HG02610 (cell line): ENCODE measurements around the gene VPS11.
"Not testable (repeated sequence)": the region's sequence is repeated elsewhere in the genome, so short reads cannot be mapped to it uniquely, and the experiment has no call there.

ENCODE experiments used
- ATAC-seq: cut with Tn5 transposase; IDR thresholded peaks from one replicate; pipeline ENCODE4 v1.9.1; 2021; ENCODE audit warnings: mild to moderate bottlenecking, moderate library complexity; ENCODE audit not compliant: unreplicated experiment

VPS11 gene

DNA sequence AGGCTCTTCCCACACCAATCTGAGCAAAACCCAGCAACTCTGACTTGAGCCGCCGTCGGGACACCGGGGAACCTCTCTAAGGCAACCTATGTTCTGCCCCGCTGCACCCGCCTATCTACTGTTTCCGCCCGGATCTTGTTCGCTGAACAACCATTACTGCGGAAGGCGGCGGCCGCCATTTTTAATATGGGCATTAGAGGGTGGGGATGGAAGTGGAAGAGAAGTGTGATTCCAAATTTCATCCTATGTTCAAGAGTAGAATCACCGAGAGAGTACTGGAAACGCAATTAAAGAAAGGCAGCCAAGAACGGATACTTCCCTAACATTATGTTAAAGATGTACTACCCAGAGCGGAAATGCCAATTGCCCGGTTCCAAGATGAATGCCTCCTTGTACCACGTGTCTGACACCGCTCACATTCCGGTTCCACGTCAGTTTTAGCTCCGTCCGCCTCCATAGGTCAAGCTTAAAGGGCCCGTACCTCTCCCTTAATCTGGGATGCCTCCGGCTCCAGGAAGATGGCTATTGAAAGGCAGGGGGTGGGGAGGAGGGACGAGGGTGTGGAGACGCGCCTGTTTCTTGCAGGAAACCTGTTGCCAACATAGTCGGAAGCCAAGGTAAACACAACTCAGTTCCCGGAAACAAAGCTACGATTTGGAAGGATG is 34.3 kb downstream of the VPS11 start, which contains the start of gene DPAGT1:
Gene DPAGT1 (minus strand): TSS at position 95 of the 665 bp plus-strand sequence. CDS start 198 bp downstream, outside the sequence.
- peak; percentile 82 for ATAC-seq

DNA sequence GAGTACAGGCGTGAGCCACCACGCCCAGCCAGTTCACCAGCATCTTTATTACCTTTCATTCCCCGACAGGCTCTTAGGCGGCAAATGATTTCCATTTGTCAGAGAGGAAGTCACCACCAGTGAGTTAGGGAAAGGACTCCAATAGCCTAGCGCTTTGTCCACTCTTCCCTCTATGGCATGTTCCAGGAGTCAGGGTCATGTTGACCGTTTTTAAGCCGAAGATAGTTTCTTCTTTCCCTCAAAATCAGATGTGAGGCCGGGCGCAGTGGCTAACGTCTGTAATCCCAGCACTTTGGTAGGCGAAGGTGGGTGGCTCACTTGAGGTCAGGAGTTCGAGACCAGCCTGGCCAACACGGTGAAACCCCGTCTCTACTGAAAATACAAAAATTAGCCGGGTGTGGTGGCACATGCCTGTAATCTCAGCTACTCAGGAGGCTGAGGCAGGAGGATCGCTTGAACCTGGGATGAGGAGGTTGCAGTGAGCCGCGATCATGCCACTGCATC is 35.6 kb downstream of the VPS11 start:
- ATAC-seq, result not testable (repeated sequence)

DNA sequence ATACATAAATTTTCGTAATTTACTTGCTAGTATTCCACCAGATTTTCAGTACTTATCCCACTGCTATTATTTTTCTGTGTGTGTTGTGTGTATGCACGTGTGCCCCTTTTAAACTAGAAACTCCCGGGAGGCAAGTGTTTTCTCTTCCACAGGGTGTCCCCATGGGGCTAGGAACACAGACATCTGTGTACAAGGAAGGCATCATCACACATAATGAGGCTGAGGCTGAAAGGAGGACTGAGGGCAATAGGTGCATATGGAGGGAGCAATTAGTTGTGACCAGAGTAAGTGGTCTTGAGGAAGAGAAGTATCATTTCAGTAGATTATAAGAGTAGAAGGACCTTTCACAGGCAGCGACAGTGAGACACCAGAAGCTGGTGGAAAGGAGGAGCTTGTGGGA is 36.2 kb downstream of the VPS11 start:
- ATAC-seq, result no peak

DNA sequence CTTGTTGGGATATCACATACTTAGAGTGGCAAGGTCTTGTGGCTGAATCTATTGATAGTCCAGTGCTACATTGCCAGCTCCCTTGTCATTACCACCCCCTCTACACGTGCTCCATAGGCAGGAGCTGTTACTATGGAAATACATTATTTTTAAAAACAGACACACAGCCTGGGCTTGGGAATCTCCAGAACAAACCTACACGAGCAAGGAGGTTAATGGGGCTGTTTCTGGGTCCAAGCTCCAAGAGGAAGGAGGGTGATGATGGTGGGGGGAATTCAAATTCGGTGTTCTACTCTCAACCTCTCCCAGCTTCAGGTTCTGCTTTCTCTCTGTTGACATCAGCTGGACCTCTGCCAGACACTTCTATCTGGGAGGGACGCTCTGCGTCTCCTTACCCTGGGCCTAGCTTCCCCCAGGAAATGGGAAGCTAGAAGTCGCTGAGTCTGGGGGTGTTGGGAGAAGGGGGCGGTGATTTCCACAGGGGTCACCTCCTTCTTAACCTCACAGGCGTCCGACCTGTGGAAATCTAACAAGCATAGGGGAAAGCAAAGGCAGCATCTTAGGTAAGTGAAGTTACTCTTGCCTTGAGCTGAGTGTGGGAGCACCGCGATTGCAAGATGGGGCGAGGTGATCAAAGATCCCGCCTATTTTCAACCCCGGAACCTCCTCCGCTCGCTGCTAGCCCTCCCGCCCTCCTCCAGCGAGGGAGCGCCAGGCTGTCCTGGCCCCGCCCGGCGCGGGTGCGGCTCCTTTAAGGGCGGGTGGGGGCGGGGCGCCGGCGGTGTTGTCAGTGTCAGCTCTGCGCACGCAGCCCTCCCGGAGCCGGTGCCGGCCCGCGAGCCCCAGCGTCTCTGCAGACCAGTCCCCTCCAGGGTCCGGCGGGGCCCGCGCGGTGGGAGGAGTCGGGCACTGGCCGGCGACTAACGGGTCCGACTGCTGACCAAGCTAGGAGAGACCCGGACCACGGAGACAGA is 39.2 kb downstream of the VPS11 start, which contains the start of gene C2CD2L:
Gene C2CD2L (plus strand): TSS at position 781 of the 974 bp plus-strand sequence. CDS start 398 bp downstream, outside the sequence.
- peak; percentile 77 for ATAC-seq

DNA sequence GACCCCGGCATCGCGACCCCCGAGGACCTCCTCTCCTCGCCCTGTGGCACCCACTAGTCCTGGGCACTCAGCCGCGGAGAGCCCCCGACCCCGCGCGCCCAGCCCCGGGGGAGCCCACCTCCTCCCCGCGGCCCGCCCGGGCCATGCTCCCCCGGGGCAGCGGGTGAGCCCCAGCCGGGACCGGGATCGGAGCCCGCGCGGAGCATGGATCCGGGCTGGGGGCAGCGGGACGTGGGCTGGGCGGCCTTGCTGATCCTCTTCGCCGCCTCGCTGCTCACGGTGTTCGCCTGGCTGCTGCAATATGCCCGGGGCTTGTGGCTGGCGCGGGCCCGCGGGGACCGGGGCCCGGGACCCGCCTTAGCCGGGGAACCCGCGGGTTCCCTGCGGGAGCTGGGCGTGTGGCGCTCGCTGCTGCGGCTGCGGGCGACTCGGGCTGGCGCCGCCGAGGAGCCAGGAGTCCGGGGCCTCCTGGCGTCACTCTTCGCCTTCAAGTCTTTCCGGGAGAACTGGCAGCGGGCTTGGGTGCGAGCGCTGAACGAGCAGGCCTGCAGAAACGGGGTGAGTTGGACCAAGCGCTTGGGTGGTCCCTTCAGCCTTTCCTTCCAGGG is 40.0 kb downstream of the VPS11 start:
- peak; percentile 14 for ATAC-seq

DNA sequence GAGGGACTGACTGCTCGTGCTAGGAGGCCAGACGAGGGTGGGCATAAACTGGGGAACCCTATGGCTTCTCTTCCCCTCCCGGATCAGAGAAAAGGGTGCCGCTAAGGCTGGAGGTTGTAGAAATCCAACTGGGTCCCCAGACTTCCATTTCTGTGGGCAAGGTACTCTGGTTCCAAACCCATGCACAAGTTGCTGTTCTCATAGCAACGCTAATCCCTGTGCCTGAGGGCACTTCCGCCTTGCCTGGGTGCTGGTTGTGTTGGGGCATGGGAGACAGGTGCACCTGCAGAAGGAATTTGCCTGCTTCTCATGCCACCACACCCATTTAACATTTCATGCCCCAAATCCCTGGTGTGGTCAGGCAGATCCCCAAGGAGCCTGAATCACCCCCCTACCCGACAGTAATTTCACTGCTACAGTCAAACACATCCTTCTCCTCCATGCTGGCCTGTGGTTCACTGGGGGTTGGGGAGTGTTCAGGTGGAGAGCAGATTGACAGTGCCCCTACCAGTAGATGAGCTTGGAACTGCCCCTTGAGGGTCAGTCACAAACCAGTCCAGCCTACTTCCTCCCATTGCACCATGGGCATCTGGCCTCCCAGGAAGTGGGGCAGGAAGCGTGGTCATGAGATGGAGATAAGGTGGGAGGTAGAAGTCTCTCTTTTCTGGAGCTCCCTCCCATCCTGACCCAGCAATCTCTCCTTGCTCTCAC is 40.7 kb downstream of the VPS11 start:
- ATAC-seq, result no peak

DNA sequence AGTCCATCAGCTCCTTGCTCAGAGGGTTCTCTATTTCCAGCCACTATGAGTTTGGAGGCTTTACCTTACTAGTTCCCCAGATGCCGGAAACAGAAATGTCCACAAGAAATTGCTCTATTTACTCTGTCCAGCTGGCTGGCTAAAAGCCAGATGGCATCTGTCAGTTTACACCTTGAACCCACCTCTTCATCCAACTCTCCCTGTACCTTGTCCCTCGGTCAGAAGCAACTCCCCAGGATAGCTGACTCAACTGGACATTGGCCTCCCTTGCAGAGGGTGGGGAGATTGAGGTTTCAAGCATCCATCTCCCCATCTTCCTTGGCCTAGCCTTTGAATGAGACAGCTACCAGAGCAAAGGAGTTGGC is 41.2 kb downstream of the VPS11 start:
- ATAC-seq, result no peak

DNA sequence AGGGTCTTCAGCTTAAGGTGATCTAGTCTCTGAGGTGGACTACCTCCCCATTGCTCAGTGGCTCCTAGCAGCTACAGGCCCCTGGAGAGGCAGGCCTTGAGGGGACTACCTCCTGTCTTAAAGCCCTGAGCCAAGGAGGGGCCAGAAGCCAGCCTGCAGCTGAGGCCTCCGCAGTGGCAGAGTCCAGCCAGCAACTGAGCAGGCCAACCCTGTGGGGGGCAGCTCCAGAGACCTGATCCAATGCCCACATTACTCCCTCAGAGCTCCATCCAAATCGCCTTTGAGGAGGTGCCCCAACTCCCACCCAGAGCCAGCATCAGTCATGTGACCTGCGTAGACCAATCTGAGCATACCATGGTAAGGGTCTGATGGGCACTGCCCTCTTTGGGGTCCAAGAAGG is 42.2 kb downstream of the VPS11 start:
- ATAC-seq, result no peak

DNA sequence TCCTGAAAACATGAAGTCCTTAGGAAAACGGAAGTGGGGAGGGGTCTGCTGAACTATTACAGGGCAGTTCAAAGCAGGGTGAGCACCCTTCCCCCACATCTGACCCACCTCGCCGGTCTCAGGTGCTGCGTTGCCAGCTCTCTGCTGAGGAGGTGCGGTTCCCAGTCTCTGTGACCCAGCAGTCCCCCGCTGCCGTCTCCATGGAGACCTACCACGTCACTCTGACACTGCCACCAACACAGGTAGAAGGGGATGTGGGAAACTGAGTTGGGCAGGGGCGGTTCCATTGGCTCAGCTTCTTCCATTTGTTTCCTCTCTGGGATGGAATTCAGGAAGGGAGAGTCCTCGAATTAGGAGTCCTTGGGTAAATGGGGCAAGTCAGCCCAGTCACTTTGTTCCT is 42.8 kb downstream of the VPS11 start:
- no peak for ATAC-seq

DNA sequence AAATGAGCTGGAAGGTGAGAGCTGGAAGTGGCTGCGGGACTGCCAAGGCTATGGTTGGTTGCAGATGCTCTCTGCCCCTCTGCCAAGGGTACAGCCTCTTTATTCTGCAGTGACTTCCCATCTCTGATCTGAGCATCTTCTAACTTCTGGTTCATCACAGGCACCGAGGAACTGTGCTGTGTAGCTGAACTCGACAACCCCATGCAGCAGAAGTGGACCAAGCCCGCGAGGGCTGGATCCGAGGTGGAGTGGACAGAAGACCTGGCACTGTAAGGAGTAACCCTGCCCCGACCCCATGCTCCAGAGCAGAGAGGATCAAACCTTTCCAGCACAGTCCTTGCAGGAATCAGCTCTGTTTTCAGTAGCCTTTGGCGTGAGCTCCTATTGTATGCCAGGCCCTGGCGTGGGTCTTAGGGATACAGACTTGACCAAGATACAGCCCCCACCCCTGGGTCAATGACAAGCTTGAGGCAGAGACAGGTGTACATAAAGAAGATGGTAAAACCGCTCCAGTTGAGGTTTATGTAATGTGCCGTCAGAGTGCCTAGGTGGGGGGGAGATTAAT is 43.8 kb downstream of the VPS11 start:
- ATAC-seq, result no peak

DNA sequence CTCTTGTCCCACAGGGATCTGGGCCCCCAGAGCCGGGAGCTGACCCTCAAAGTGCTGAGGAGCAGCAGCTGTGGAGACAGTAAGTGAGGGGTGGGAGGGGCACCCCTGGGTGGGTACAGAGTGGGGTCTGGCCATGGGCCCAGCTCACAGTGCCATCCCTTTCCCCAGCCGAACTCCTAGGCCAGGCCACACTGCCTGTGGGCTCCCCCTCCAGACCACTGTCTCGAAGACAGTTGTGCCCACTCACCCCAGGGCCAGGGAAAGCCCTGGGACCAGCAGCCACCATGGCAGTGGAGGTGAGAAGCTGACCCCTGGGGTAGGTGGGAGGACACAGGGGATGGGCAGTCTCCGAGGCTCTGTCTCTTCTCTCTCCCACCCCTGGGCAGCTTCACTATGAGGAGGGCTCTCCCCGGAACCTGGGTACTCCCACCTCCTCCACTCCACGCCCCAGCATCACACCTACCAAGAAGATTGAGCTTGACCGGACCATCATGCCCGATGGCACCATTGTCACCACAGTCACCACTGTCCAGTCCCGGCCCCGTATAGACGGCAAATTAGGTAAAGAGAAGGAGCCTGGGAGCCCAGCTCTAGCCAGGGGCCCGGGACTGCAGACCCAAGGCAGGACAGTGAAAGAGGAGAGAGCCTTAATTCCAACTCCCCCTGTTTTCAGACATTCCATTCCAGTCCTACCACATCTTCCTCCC is 44.8 kb downstream of the VPS11 start:
- no peak for ATAC-seq

DNA sequence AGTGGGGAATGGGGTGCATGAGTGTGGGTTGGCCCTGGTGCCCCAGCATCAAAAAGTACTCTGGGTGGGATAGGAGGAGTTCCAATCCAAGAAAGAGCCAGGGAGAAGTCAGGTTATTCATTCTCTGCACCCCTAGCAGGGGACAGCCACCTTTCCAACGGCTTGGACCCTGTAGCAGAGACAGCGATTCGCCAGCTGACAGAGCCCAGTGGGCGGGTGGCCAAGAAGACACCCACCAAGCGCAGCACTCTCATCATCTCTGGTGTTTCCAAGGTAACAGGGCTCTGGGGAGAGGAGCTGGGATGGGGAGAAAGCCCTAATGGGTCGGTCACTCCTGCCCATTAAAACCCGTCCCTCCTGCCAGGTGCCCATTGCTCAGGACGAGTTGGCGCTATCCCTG is 46.1 kb downstream of the VPS11 start:
- no peak for ATAC-seq

DNA sequence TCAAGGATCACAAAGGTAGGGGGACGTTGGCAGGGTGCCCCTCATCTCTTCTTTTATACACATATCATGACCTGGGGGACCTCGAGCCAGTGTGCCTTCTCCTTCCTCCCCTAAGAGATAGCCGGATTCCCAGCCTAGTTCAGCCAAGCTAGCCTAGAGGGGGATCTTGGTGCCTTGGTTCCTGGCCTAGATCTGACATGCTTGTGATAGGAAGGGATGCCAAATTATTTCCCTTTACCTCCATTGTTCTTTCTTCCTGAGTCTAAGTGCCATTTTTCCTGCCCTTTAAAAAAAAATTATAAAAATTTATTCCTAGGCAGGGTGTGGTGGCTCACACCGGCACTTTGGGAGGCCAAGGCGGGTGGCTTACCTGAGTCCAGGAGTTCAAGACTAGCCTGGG is 46.7 kb downstream of the VPS11 start:
- ATAC-seq, result no peak

DNA sequence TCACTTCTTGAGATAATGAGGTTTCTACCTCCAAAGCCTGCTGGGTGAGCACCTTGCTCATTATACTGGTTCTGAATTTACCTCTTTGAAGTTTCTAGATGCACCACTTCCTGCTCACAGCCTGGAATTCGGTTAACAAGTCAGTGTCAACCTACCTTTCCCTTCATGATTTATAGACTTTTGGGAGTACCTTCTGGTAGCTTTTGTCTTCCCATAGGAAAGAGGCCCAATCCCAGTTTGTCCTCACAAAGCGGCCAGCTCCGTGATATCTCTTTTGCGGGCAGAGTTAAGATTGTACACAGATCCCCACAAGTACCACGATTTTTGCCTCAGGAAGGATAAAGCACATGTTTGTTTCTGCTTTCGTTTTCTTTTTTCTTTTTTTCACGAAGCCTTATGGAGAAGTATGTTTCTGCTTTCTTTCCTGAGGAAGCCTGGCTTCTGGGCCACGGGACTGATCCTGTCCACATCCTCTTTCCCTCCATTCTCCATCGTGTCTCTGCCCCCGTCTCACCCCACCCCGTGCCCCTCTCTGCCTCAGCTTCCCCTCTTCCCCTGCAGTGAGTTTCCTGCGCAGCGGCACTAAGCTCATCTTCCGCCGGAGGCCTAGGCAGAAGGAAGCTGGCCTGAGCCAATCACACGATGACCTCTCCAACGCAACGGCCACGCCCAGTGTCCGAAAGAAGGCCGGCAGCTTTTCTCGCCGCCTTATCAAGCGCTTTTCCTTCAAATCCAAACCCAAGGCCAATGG is 48.0 kb downstream of the VPS11 start:
- ATAC-seq, result no peak

DNA sequence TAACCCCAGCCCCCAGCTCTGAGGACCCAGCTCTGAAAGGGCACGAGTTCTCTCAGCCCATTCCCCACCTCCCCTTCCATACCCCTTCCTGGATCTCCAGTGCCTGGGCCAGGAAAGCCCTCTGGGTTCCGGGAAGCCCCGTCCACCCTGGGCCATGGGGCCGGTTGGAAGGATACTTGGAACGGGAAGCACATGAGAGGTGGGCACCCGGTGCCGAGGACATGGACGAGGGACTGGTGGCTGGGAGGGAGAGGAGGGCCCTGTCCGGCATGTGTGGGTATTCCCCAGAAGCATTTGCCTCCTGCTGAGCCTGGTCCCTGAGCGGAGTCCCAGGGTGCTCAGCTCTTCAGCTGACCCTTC is 48.6 kb downstream of the VPS11 start:
- no peak for ATAC-seq

DNA sequence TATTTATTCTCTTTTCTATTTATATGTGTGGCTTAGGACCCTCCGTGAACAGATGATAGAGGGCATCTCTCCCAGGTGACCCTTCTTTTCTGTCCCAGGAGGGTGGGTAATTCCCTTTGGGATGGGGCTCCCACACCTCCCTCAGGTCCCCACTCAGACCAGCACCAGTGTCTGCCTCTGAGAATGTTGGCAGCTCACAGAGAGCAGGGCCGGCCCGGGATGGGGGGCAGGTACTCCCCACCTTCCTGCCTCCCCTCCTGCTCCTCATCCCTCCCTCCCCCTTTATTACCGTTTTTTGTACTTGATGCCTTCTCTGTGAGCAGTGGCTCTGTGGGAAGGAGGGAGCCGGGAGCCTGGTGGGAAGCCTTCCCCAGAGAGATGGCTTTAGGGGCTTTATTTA is 49.0 kb downstream of the VPS11 start:
- no peak for ATAC-seq

DNA sequence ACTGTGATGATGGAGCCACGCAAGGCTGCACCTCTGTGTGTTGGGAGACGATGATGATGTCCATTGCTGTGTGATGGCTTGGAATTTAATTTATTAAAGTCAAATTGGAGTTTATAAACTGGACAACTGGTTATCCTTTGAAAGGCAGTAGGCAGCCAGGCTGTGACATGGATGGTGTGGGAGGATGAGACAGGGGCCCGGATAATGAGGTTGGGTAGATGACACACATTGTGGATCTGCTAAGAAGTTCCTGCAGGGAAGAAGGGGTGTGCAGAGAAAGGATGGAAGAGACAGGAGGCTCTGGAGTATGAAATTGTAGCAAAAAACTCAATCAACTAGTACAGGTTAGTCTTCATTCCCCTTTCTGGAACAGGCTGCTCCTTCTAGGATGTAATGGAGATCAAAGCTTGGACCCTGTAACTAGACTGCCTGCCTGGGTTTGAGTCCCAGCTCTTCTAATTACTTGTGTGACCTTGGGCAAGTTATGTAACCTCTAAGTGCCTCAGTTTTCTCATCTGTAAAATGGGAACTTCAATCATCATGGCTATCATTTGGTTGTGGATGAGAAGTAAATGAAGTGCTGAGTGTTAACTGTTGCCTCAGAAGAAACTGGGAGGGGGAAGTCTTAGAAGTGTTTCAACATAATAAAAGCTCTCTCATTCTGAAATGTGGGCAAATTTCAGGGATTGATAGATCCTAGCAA is 49.5 kb downstream of the VPS11 start:
- ATAC-seq, result no peak

DNA sequence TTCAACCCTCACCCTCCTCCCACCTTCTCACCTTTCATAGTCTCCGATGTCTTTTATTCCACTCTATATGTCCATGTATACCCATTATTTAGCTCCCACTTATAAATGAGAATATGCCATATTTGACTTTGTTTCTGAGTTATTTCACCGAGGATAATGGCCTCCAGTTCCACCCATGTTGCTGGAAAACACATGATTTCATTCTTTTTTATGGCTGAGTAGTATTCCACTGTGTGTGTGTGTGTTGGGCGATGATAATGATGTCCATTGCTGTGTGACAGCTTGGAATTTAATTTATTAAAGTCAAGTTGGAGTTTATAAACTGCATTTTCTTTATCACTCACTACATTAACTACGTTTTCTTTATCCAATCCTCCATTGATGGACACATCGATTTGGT is 50.6 kb downstream of the VPS11 start:
- ATAC-seq, result no peak

DNA sequence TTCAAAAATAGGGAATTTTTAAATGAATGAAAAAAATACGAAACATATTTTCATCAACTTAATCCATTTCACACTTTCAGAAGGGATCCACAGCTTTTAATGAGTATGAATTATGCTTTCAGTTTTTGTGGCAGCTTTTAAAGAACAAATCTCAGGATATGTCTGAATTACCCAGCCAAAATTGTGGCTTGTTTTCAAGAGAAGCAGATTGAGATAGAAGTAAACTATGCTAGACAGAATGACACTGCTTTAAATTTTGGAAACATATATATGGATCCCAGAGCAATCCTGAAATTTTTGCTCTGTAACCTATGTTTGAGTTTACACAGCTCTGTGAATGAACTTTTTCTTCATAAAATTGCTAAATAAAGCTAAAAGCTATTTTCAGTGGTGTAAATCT is 51.3 kb downstream of the VPS11 start:
- ATAC-seq, result no peak
